Colonic mucosa (tissue), 4 donors: ENCODE data around the gene CRTAC1. TPM values are rescaled to one million over a fixed set of nuclear protein-coding genes. Genes with fewer than 3 reads are reported as not detected.

Experiments used
- DNase-seq: peaks from one replicate; pipeline ENCODE4 v3.0.0-alpha.2; 2020
- H3K27ac ChIP-seq: fragments of 200-600 bp; one replicate; pipeline ENCODE4 v1.8.0; 2021
- H3K27me3 ChIP-seq: fragments of 200-600 bp; one replicate; pipeline ENCODE4 v1.8.0; 2021
- H3K36me3 ChIP-seq: fragments of 200-600 bp; one replicate; pipeline ENCODE4 v1.8.0; 2021
- H3K4me1 ChIP-seq: fragments of 200-600 bp; one replicate; pipeline ENCODE4 v1.8.0; 2021; ENCODE audit warnings: mild to moderate bottlenecking
- H3K4me3 ChIP-seq: fragments of 200-600 bp; one replicate; pipeline ENCODE4 v1.8.0; 2021
- H3K9ac ChIP-seq, 2 donors: one replicate each; pipeline ENCODE4 v1.7.0; 2013; ENCODE audit warnings: control low read depth in 2 of 2, low read depth in 2 of 2, low read length in 2 of 2
- H3K9me3 ChIP-seq: fragments of 200-600 bp; one replicate; pipeline ENCODE4 v1.8.0; 2021
- CTCF ChIP-seq: fragments of 200-600 bp; IDR thresholded peaks from one replicate; pipeline ENCODE4 v1.8.0; 2022; ENCODE audit warnings: antibody characterized with exemption, mild to moderate bottlenecking
- intact Hi-C: fragments of 100-400 bp; cut with DNase I; formaldehyde crosslinking; loops from one replicate; pipeline ENCODE4 v1.14.1; 2022
- total RNA-seq, 2 donors: library from RNA; stranded (reverse); fragmentation: NEBNext Ultra II Directional in 1 of 2; extraction: Animal tissue kit (Norgen Biotek cat#: 25700) in 1 of 2; gene quantifications; one replicate each; pipeline ENCODE4 v1.2.1, GENCODE V29; 2021
- donor health status: healthy.
- donor health status: DM: no; HTN: no; CAD: no.
- donor health status: DM: no; HTN: no; CAD: no.

CRTAC1 gene
- total RNA-seq, 2 donors from 2014 or later, result 0.17 to 1.4 TPM

GRCh38 chr10:97926055-97926454 lies 104.4 kb downstream of the CRTAC1 start:
- H3K27me3 ChIP-seq, result no peaks in the 10 kb centered on the region
- no peak for TF ChIP-seq CTCF

DNA sequence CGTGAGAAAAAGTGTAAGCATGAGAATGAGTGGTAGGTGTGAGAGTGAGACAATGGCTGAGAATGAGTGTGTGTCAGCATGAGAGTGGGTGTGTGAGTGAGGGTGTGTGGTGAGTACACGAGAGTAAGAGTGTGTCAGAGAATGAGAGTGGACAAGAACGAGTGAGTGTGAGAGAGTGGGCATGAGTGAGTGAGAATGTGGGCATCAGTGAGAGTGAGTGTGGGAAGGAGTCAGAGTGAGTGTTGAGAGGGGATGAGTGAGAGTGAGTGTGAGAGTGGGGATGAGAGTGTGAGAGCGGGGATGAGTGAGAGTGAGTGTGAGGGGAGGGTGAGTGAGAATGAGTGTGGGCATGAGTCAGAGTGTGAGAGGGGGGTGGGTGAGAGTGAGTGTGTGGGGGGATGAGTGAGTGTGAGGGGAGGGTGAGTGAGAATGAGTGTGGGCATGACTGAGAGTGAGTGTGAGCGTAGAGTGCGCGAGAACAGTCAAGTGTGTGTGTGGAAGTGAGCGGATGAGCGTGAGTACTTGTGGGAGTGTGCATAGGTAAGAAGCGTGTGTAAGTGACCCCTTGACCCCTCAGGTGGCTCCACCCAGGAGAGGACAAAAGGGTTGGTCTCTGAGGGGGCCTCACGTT lies 105.0 kb downstream of the CRTAC1 start:
- H3K9me3 ChIP-seq, result no peaks in the 10 kb centered on the region
- H3K4me3 ChIP-seq, result no peak overlapping the region
- no peak for DNase-seq
- no peak overlapping the region for H3K27ac ChIP-seq
- no peaks in the 10 kb centered on the region for H3K36me3 ChIP-seq
- no peaks in the 10 kb centered on the region for H3K4me1 ChIP-seq
- TF ChIP-seq CTCF, result no peak
- H3K27me3 ChIP-seq, result peaks cover 2% of the 10 kb centered on the region
- no peak overlapping the region for H3K9ac ChIP-seq
- intact Hi-C loops, result no loop called here

More at GRCh38 chr10:97926055-97926454, 104.4 kb downstream of the CRTAC1 start:
- H3K36me3 ChIP-seq, result no peaks in the 10 kb centered on the region
- DNase-seq, result no peak
- H3K27ac ChIP-seq, result no peak overlapping the region
- intact Hi-C loops, result no loop called here
- H3K4me3 ChIP-seq, result no peak overlapping the region
- H3K4me1 ChIP-seq, result no peaks in the 10 kb centered on the region
- H3K9me3 ChIP-seq, result no peaks in the 10 kb centered on the region
- H3K9ac ChIP-seq, result no peak overlapping the region

DNA sequence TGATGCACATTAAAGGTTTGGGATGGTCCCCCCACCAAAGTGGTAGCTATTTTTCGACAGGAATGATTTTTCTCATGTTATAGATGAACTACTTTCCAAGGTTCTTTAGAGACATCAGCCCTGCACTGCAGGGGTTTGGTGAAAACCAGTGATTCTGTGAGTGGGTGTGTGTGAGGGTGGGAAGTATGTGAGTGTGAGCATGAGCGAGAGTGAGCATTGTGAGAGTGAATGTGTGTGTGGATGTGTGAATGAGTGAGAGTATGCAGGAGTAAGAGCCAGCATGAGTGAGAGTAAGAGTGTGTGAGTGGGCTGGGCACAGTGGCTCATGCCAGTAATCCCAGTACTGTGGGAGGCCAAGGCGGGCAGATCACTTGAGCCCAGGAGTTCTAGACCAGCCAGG lies 105.7 kb downstream of the CRTAC1 start:
- Histone ChIP-seq H3K9me3 (no peaks in the 10 kb centered on the region), H3K27ac (no peak overlapping the region), H3K4me1 (no peaks in the 10 kb centered on the region), H3K36me3 (no peaks in the 10 kb centered on the region), H3K27me3 (peaks cover 3% of the 10 kb centered on the region), H3K9ac (no peak overlapping the region), H3K4me3 (no peak overlapping the region)
- intact Hi-C loops, result no loop called here
- no peak for DNase-seq
- no peak for TF ChIP-seq CTCF

DNA sequence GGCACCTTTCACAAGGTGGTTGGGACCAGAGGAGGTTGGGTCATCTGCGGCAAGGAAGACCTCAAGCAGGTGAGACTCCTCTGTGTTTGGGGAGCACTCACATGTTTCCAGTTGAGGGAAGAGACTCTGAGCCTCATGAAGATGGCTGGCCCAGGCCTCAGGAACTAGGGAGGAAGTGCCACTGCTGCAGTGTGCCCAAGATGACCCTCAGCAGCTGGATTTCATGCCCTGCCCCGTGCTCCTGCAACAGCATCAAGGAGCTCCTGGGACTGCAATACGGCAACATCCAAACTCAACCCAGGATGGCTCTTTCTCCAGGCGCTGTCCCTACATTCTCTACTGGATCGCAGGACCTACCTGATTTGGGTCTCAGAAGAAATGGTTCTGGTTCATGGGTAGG lies 106.9 kb downstream of the CRTAC1 start:
- intact Hi-C loops, result no loop called here
- H3K27me3 ChIP-seq, result peaks cover 3% of the 10 kb centered on the region
- no peak overlapping the region for H3K4me3 ChIP-seq
- no peak overlapping the region for H3K9ac ChIP-seq
- DNase-seq, result no peak
- no peak for TF ChIP-seq CTCF
- H3K36me3 ChIP-seq, result no peaks in the 10 kb centered on the region
- no peaks in the 10 kb centered on the region for H3K9me3 ChIP-seq
- H3K4me1 ChIP-seq, result no peaks in the 10 kb centered on the region
- no peak overlapping the region for H3K27ac ChIP-seq

- H3K27ac ChIP-seq, result no peak overlapping the region
- DNase-seq, result no peak
- intact Hi-C loops, result no loop called here
- TF ChIP-seq CTCF, result no peak
- no peaks in the 10 kb centered on the region for H3K36me3 ChIP-seq
- H3K4me1 ChIP-seq, result no peaks in the 10 kb centered on the region
- no peak overlapping the region for H3K9ac ChIP-seq
- no peak overlapping the region for H3K4me3 ChIP-seq
- peaks cover 3% of the 10 kb centered on the region for H3K27me3 ChIP-seq
- H3K9me3 ChIP-seq, result no peaks in the 10 kb centered on the region
These were observed 107.4 kb downstream of the CRTAC1 start for GRCh38 chr10:97923057-97923456.
